Calu3 (cell line): ENCODE data around the gene AJAP1. TPM values are rescaled to one million over a fixed set of nuclear protein-coding genes. Genes with fewer than 3 reads are reported as not detected.

Source experiments
- BruUV-seq: library from RNA; stranded (reverse); fragments of 400-500 nt; replicated peaks from 2 replicates; lab custom pipeline; 2021; lab: Mats Ljungman, UMichigan
- CTCF ChIA-PET: fragments of 300-600 bp; sonication (Branson Sonifier 250); formaldehyde crosslinking; loops from one replicate; lab custom pipeline; 2022; ENCODE audit warnings: antibody characterized with exemption; lab: Charles Lee
- DNase-seq: peaks from one replicate; pipeline ENCODE4 v3.0.0; 2022
- H3K27ac Mint-ChIP-seq: one replicate; pipeline ENCODE4 v1.8.0; 2022; ENCODE audit warnings: mixed read lengths; ENCODE audit not compliant: unreplicated experiment
- H3K27me3 Mint-ChIP-seq: one replicate; pipeline ENCODE4 v1.8.0; 2022; ENCODE audit warnings: mixed read lengths; ENCODE audit not compliant: unreplicated experiment
- H3K36me3 Mint-ChIP-seq: one replicate; pipeline ENCODE4 v1.8.0; 2022; ENCODE audit warnings: mild to moderate bottlenecking, moderate library complexity, mixed read lengths; ENCODE audit not compliant: insufficient read depth, unreplicated experiment
- H3K4me1 Mint-ChIP-seq: one replicate; pipeline ENCODE4 v1.8.0; 2022; ENCODE audit warnings: mild to moderate bottlenecking, low read depth, mixed read lengths; ENCODE audit not compliant: unreplicated experiment
- H3K4me3 Mint-ChIP-seq: one replicate; pipeline ENCODE4 v1.8.0; 2022; ENCODE audit warnings: mild to moderate bottlenecking, low read depth, moderate library complexity, mixed read lengths; ENCODE audit not compliant: unreplicated experiment
- H3K9me3 Mint-ChIP-seq: one replicate; pipeline ENCODE4 v1.8.0; 2022; ENCODE audit warnings: low read depth, mixed read lengths; ENCODE audit not compliant: unreplicated experiment
- CTCF ChIP-seq: fragments of 200-600 bp; IDR thresholded peaks from one replicate; pipeline ENCODE4 v1.8.0; 2022; ENCODE audit warnings: antibody characterized with exemption; ENCODE audit not compliant: unreplicated experiment
- intact Hi-C: fragments of 100-400 bp; cut with micrococcal nuclease; formaldehyde crosslinking; loops from one replicate; pipeline ENCODE4 v1.10.0; 2022; ENCODE audit not compliant: unreplicated experiment
- total RNA-seq: library from RNA; stranded (reverse); gene quantifications from 2 replicates; pipeline ENCODE4 v1.2.3, GENCODE V29; 2022

AJAP1 gene
- total RNA-seq, 1 experiment from 2014 or later: not detected

- Mint-ChIP-seq H3K27me3 (no peaks in the 10 kb centered on the region), H3K9me3 (peaks cover 3% of the 10 kb centered on the region), H3K36me3 (no peaks in the 10 kb centered on the region), H3K4me3 (no peak overlapping the region), H3K27ac (no peak overlapping the region), H3K4me1 (no peaks in the 10 kb centered on the region)
- CTCF ChIA-PET: no interaction called here
- TF ChIP-seq CTCF: no peak
- no peak for DNase-seq
- intact Hi-C loops: no loop called here
- no TSS peak for BruUV-seq
These were observed 40.1 kb downstream of the AJAP1 start for GRCh38 chr1:4694492-4694891.

- intact Hi-C loops: no loop called here
- CTCF ChIA-PET: no interaction called here
- no peak overlapping the region for H3K27ac Mint-ChIP-seq
- no peaks in the 10 kb centered on the region for H3K27me3 Mint-ChIP-seq
- BruUV-seq: no TSS peak
- peaks cover 3% of the 10 kb centered on the region for H3K9me3 Mint-ChIP-seq
- H3K36me3 Mint-ChIP-seq: no peaks in the 10 kb centered on the region
- TF ChIP-seq CTCF: no peak
- no peak overlapping the region for H3K4me3 Mint-ChIP-seq
- H3K4me1 Mint-ChIP-seq: no peaks in the 10 kb centered on the region
- no peak for DNase-seq
These were observed 40.8 kb downstream of the AJAP1 start for GRCh38 chr1:4695241-4695640.

- Mint-ChIP-seq H3K9me3 (peaks cover 3% of the 10 kb centered on the region), H3K4me1 (no peaks in the 10 kb centered on the region), H3K27me3 (no peaks in the 10 kb centered on the region), H3K4me3 (no peak overlapping the region), H3K36me3 (no peaks in the 10 kb centered on the region), H3K27ac (no peak overlapping the region)
- intact Hi-C loops: no loop called here
- CTCF ChIA-PET: no interaction called here
- no peak for DNase-seq
- no TSS peak for BruUV-seq
- TF ChIP-seq CTCF: no peak
These were observed 41.8 kb downstream of the AJAP1 start for GRCh38 chr1:4696161-4696745.

- Mint-ChIP-seq H3K9me3 (peaks cover 3% of the 10 kb centered on the region), H3K27ac (no peak overlapping the region), H3K27me3 (no peaks in the 10 kb centered on the region), H3K4me1 (no peaks in the 10 kb centered on the region), H3K4me3 (no peak overlapping the region), H3K36me3 (no peaks in the 10 kb centered on the region)
- intact Hi-C loops: no loop called here
- BruUV-seq: no TSS peak
- DNase-seq: no peak
- CTCF ChIA-PET: no interaction called here
- no peak for TF ChIP-seq CTCF
These were observed 42.3 kb downstream of the AJAP1 start for GRCh38 chr1:4696753-4697152.
